HepG2 (cell line): ENCODE results near the gene PIGO.

Source experiments
- CEBPZ ChIP-seq: IDR thresholded peaks from 2 replicates; pipeline ENCODE4 v1.6.1; 2012; ENCODE audit warnings: low read length, improper control_type of control experiment
- POLR2A ChIP-seq, 2 experiments: IDR thresholded peaks; 2 replicates each; pipeline ENCODE4 v1.6.1; 2011; ENCODE audit warnings: low read depth in 2 of 2, low read length in 2 of 2, mild to moderate bottlenecking in 1 of 2, moderate library complexity in 1 of 2; ENCODE audit not compliant: insufficient read depth in 1 of 2
- POLR2AphosphoS5 ChIP-seq: IDR thresholded peaks from 2 replicates; pipeline ENCODE4 v1.6.1; 2012; ENCODE audit warnings: low read depth, low read length
- POLR2G ChIP-seq: fragments of 200-400 bp; formaldehyde crosslinking; IDR thresholded peaks from 2 replicates; pipeline ENCODE4 v1.6.1; 2018; ENCODE audit warnings: mild to moderate bottlenecking, low read depth, low read length, moderate library complexity
- TCF7 ChIP-seq: sonication (generic); IDR thresholded peaks from 2 replicates; pipeline ENCODE4 v1.6.1; 2016; ENCODE audit warnings: antibody characterized with exemption, low read depth

GRCh38 chr9:35071814-35072460 lies 24.5 kb downstream of the PIGO start:
- TF ChIP-seq POLR2G (no peak; the same call in 1 of the 2 replicates), POLR2AphosphoS5 (peak; percentile 63; the same call in 1 of the 2 replicates), CEBPZ (no peak), POLR2A (IDR thresholded peaks at IDR 0.05; ENCODE audit: insufficient read depth in 1 of 2, low read depth in 2 of 2, low read length in 2 of 2) (peak in 1 of 2 experiments; percentile 79; a peak in 2 of 4 replicates), TCF7 (no peak)
